ENCODE data around the gene ANKRD63. TPM values are rescaled to one million over a fixed set of nuclear protein-coding genes. Genes with fewer than 3 reads are reported as not detected.

The ANKRD63 gene
- total and polyA plus RNA-seq, 2 of the 13 experiments (the other 11 are each of a cell fraction or from before 2014, with no cell fraction given): not detected

DNA sequence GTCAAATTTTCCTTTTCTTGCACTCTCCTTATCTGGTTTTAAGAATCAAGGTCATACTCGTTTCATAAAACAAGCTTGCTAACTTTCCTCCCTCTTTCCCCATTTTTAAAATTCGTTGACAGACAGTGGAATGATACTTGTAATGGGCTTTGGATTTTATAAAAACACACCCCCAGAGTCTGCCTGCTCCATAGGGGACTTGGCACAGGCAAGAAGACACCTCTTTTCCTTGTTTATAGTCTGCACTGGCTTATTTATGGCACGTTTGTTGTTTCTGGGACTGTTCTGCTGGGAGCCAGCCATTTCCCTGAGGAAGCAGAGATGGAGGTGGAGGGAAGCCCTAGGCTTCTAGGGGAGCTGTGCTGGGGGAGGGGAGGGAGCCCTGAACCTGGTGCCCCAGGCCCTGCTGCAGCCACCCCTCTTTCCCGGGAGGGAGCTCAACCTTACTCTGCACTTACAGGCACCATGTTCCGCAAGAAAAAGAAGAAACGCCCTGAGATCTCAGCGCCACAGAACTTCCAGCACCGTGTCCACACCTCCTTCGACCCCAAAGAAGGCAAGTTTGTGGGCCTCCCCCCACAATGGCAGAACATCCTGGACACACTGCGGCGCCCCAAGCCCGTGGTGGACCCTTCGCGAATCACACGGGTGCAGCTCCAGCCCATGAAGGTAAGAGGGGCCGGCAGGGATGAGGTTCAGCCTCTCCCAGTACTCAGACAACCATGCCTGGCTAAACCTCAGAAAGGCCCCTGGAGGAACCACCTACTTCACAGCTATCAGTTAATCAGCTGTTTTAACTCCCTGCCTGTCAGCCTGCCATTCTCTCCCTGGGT, 18.3 kb downstream of the ANKRD63 start:
- Histone ChIP-seq H2AFZ (ENCODE audit: low read length) (no peak overlapping the region), H3K27me3 (ENCODE audit: control insufficient read depth in 1 of 2, insufficient read depth in 2 of 2, low read length in 2 of 2) (peaks cover 6 to 36% of the 10 kb centered on the region in 2 experiments; a peak in 4 of 5 replicates), H3K36me3 (replicated peaks in 1 of 2; ENCODE audit: control insufficient read depth in 1 of 2, insufficient read depth in 2 of 2, low read length in 2 of 2) (no peaks in the 10 kb centered on the region), H3K9ac (ENCODE audit: insufficient read depth, low read depth, low read length) (no peak overlapping the region), H3K4me1 (ENCODE audit: insufficient read depth, low read length) (no peaks in the 10 kb centered on the region), H3K4me3 (replicated peaks in 1 of 3; ENCODE audit: insufficient read depth in 1 of 3, low read depth in 2 of 3, low read length in 3 of 3) (no peak overlapping the region), H3K9me3 (ENCODE audit: low read length) (no peaks in the 10 kb centered on the region), H4K20me1 (ENCODE audit: insufficient read depth, low read length) (no peaks in the 10 kb centered on the region), H3K27ac (ENCODE audit: extremely low read length, insufficient read depth, low read length) (no peak overlapping the region), H3K79me2 (ENCODE audit: insufficient read depth, low read length) (no peaks in the 10 kb centered on the region), H3K4me2 (ENCODE audit: low read depth, low read length) (no peak overlapping the region)
- intact Hi-C loops (cut with micrococcal nuclease; ENCODE audit: unreplicated experiment) (no loop called here), in situ Hi-C loops (cut with HindIII; ENCODE audit: extremely low pct_ligation_motif_present, low pct_unique_long_range_greater_than_20kb) (no loop called here)
- BruUV-seq (replicated peaks): no TSS peak
- ChIA-PET POLR2A (no interaction called here), CTCF (ENCODE audit: low intra/inter-chr PET ratio, low total read pairs) (no interaction called here)
- DNase-seq (ENCODE audit: low spot score) (no peak), FAIRE-seq (no peak), ATAC-seq (no peak)
- no peak for TF ChIP-seq ATRX (CRISPR knock-in tag; IDR thresholded peaks at IDR 0.05; ENCODE audit: borderline replicate concordance)
- TF ChIP-seq, protein P1, sequence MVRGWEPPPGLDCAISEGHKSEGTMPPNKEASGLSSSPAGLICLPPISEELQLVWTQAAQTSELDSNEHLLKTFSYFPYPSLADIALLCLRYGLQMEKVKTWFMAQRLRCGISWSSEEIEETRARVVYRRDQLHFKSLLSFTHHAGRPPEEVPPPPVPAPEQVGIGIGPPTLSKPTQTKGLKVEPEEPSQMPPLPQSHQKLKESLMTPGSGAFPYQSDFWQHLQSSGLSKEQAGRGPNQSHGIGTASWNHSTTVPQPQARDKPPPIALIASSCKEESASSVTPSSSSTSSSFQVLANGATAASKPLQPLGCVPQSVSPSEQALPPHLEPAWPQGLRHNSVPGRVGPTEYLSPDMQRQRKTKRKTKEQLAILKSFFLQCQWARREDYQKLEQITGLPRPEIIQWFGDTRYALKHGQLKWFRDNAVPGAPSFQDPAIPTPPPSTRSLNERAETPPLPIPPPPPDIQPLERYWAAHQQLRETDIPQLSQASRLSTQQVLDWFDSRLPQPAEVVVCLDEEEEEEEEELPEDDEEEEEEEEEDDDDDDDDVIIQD (CRISPR knock-in tag; IDR thresholded peaks at IDR 0.05; ENCODE audit: low read depth): no peak
- TF ChIP-seq PITX1 (CRISPR knock-in tag; IDR thresholded peaks at IDR 0.05): no peak
- no peak for TF ChIP-seq SALL1 (CRISPR knock-in tag; IDR thresholded peaks at IDR 0.05)
- TF ChIP-seq HOXA7 (CRISPR knock-in tag; IDR thresholded peaks at IDR 0.05): no peak
- no peak for TF ChIP-seq SALL2 (CRISPR knock-in tag; IDR thresholded peaks at IDR 0.05)
- TF ChIP-seq, protein P2, sequence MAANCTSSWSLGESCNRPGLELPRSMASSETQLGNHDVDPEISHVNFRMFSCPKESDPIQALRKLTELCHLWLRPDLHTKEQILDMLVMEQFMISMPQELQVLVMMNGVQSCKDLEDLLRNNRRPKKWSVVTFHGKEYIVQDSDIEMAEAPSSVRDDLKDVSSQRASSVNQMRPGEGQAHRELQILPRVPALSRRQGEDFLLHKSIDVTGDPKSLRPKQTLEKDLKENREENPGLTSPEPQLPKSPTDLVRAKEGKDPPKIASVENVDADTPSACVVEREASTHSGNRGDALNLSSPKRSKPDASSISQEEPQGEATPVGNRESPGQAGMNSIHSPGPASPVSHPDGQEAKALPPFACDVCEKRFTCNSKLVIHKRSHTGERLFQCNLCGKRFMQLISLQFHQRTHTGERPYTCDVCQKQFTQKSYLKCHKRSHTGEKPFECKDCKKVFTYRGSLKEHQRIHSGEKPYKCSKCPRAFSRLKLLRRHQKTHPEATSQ (CRISPR knock-in tag; IDR thresholded peaks at IDR 0.05; ENCODE audit: borderline replicate concordance): no peak
- TF ChIP-seq ZNF180 (CRISPR knock-in tag; IDR thresholded peaks at IDR 0.05; ENCODE audit: borderline replicate concordance, low read depth): no peak
- TF ChIP-seq ONECUT2 (CRISPR knock-in tag; IDR thresholded peaks at IDR 0.05): no peak
- TF ChIP-seq ZSCAN22 (CRISPR knock-in tag; IDR thresholded peaks at IDR 0.05): no peak
- TF ChIP-seq EHMT2 (IDR thresholded peaks at IDR 0.05; ENCODE audit: borderline replicate concordance, low read depth, low read length): no peak
- no peak for TF ChIP-seq MEF2D (CRISPR knock-in tag; IDR thresholded peaks at IDR 0.05)
- no peak for TF ChIP-seq DNMT3B (CRISPR knock-in tag; conservative IDR thresholded peaks at IDR 0.05)
- TF ChIP-seq, protein P3, sequence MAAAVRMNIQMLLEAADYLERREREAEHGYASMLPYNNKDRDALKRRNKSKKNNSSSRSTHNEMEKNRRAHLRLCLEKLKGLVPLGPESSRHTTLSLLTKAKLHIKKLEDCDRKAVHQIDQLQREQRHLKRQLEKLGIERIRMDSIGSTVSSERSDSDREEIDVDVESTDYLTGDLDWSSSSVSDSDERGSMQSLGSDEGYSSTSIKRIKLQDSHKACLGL (CRISPR knock-in tag; IDR thresholded peaks at IDR 0.05): no peak
- no peak for TF ChIP-seq NR3C1 (CRISPR knock-in tag; IDR thresholded peaks at IDR 0.05)
- TF ChIP-seq, protein P4, sequence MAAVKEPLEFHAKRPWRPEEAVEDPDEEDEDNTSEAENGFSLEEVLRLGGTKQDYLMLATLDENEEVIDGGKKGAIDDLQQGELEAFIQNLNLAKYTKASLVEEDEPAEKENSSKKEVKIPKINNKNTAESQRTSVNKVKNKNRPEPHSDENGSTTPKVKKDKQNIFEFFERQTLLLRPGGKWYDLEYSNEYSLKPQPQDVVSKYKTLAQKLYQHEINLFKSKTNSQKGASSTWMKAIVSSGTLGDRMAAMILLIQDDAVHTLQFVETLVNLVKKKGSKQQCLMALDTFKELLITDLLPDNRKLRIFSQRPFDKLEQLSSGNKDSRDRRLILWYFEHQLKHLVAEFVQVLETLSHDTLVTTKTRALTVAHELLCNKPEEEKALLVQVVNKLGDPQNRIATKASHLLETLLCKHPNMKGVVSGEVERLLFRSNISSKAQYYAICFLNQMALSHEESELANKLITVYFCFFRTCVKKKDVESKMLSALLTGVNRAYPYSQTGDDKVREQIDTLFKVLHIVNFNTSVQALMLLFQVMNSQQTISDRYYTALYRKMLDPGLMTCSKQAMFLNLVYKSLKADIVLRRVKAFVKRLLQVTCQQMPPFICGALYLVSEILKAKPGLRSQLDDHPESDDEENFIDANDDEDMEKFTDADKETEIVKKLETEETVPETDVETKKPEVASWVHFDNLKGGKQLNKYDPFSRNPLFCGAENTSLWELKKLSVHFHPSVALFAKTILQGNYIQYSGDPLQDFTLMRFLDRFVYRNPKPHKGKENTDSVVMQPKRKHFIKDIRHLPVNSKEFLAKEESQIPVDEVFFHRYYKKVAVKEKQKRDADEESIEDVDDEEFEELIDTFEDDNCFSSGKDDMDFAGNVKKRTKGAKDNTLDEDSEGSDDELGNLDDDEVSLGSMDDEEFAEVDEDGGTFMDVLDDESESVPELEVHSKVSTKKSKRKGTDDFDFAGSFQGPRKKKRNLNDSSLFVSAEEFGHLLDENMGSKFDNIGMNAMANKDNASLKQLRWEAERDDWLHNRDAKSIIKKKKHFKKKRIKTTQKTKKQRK (IDR thresholded peaks at IDR 0.05; ENCODE audit: low read length): no peak
- WGBS (ENCODE audit: low lambda C conversion rate): 49% methylated on average over 15 of the region's 16 CpGs
